ENCODE data around the gene FIBCD1. TPM values are rescaled to one million over a fixed set of nuclear protein-coding genes. Genes with fewer than 3 reads are reported as not detected.

Gene FIBCD1
- total and polyA plus RNA-seq, 9 of the 15 experiments (the other 6 are each of a cell fraction or from before 2014, with no cell fraction given) = 0.53 to 1.2 (median 0.95) TPM; not detected in 4

DNA sequence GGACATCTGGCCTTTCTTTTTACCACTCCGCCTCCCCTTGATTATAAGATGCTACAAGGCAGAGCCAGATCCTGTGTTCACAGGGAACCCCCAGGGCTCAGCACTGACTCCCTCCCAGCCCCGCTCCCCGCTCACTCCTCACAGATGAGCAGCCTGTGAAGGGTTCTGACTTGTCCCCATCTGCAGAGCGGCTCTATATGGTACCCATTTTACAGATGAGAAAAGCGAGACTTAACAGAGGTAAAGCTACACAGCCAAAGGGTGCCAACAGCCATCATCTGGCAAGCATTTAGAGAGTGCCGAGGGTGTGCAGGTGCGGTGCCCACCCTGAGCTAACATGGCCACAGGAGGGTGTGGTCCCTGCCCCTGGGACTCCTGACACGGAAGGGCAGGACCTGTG, 18.8 kb downstream of the FIBCD1 start:
- H3K36me3 ChIP-seq (ENCODE audit: control insufficient read depth, insufficient read depth, low read length) = no peaks in the 10 kb centered on the region
- 2% methylated on average over 8 of the region's 8 CpGs for WGBS (ENCODE audit: insufficient coverage, low coverage, missing lambda C conversion rate)
- FAIRE-seq (no peak), ATAC-seq (no peak), DNase-seq (ENCODE audit: extremely low read depth in 1 of 4, low spot score in 3 of 4) (peak in 1 of 4 experiments; percentile 67)
- no peaks in the 10 kb centered on the region for H3K79me2 ChIP-seq (ENCODE audit: control insufficient read depth, insufficient read depth, low read length)
- peak in 1 of 2 experiments; percentile 54; a peak in 2 of 4 replicates for TF ChIP-seq RCOR1 (IDR thresholded peaks at IDR 0.05; ENCODE audit: borderline replicate concordance in 1 of 2, low read depth in 2 of 2, low read length in 2 of 2)
- TF ChIP-seq JUND (IDR thresholded peaks at IDR 0.05; ENCODE audit: borderline replicate concordance, low read depth, low read length) = 0 out of 2 replicates have a peak, but pooled peaks have one; percentile 11
- TF ChIP-seq JUND (tag; IDR thresholded peaks at IDR 0.05; ENCODE audit: borderline replicate concordance, low read depth, low read length) = no peak
- no peak for TF ChIP-seq POLR2B (IDR thresholded peaks at IDR 0.05; ENCODE audit: low read depth, partially characterized antibody)
- H3K27me3 ChIP-seq (ENCODE audit: control insufficient read depth in 2 of 2, insufficient read depth in 2 of 2, low read length in 2 of 2) = peaks cover 97 to 100% of the 10 kb centered on the region in 2 experiments
- peak overlapping the region in 1 of 2 experiments; percentile 32; a peak in 1 of 4 replicates for H3K9ac ChIP-seq (ENCODE audit: insufficient read depth in 1 of 2, low read depth in 2 of 2, low read length in 2 of 2)
- no peak overlapping the region for H2AFZ ChIP-seq (ENCODE audit: low read depth, low read length)
- no peak overlapping the region for H3K27ac ChIP-seq (ENCODE audit: extremely low read depth, low read depth, low read length)
- ChIA-PET POLR2A (interaction anchor here (0.6 to 26.8 kb wide), 3 partner anchors 5 to 37 kb away, joined by 3 to 582 read pairs (median 582); no protein-coding TSS in a partner anchor), CTCF (ENCODE audit: low intra/inter-chr PET ratio) (interaction anchor here (0.6 kb wide), 1 partner anchor 127 kb away, joined by 3 read pairs; no protein-coding TSS in a partner anchor)
- no TSS peak for BruUV-seq (replicated peaks)
- no peak overlapping the region for H3K4me2 ChIP-seq (ENCODE audit: insufficient read depth, low read length)
- no peaks in the 10 kb centered on the region for H3K9me1 ChIP-seq (ENCODE audit: control insufficient read depth, insufficient read depth, low read length)
- H3K9me3 ChIP-seq (replicated peaks; ENCODE audit: control insufficient read depth, insufficient read depth, low read depth, low read length) = no peaks in the 10 kb centered on the region
- no peak overlapping the region for H3K4me3 ChIP-seq
- H3K4me1 ChIP-seq (replicated peaks in 1 of 2; ENCODE audit: control insufficient read depth in 2 of 2, insufficient read depth in 2 of 2, low read length in 2 of 2) = peaks cover 0 to 54% of the 10 kb centered on the region in 2 experiments; a peak in 2 of 5 replicates
- intact Hi-C loops (cut with micrococcal nuclease) = no loop called here
- in situ Hi-C loops (cut with MboI) = no loop called here
- peaks cover 93% of the 10 kb centered on the region for H4K20me1 ChIP-seq (replicated peaks; ENCODE audit: control insufficient read depth, insufficient read depth, low read length)

Measured in K562 (cell line).